Left ventricle myocardium inferior (tissue), 1 donor: ENCODE measurements around the gene MRPS21. TPM values are rescaled to one million over a fixed set of nuclear protein-coding genes. Genes with fewer than 3 reads are reported as not detected.

Experiments used
- DNase-seq: peaks from one replicate; pipeline ENCODE4 v3.0.0-alpha.2; 2020
- H3K27ac ChIP-seq: fragments of 200-600 bp; replicated peaks from 2 replicates; pipeline ENCODE4 v1.8.0; 2021
- H3K27me3 ChIP-seq: fragments of 200-600 bp; 2 replicates; pipeline ENCODE4 v1.8.0; 2021; ENCODE audit warnings: low read depth
- H3K36me3 ChIP-seq: fragments of 200-600 bp; 2 replicates; pipeline ENCODE4 v1.8.0; 2021
- H3K4me1 ChIP-seq: fragments of 200-600 bp; 2 replicates; pipeline ENCODE4 v1.8.0; 2021
- H3K4me3 ChIP-seq: fragments of 200-600 bp; 2 replicates; pipeline ENCODE4 v1.8.0; 2021; ENCODE audit warnings: mild to moderate bottlenecking, moderate library complexity
- H3K9me3 ChIP-seq: fragments of 200-600 bp; replicated peaks from 2 replicates; pipeline ENCODE4 v1.8.0; 2021
- CTCF ChIP-seq: fragments of 200-600 bp; IDR thresholded peaks from 2 replicates; pipeline ENCODE4 v1.8.0; 2021; ENCODE audit warnings: antibody characterized with exemption, mild to moderate bottlenecking, borderline replicate concordance
- intact Hi-C: fragments of 100-400 bp; cut with micrococcal nuclease; formaldehyde crosslinking; loops from one replicate; pipeline ENCODE4 v1.11.0; 2022
- long read RNA-seq: library from polyadenylated mRNA; unstranded; transcript quantifications from one replicate; pipeline ENCODE4 v2.0.0, GENCODE V29; 2021
- total RNA-seq: library from RNA; stranded (reverse); fragmentation: NEBNext Ultra II Directional; extraction: Animal tissue kit (Norgen Biotek cat#: 25700); gene quantifications from one replicate; pipeline ENCODE4 v1.2.1, GENCODE V29; 2021
- donor health status: DM: no; HTN: yes; CAD: no; lungs with severe emphysema.

Gene MRPS21
- 72.5 TPM for total RNA-seq
- long read RNA-seq, transcript MRPS21-201 (2 exons, 1,462 nt): minor isoform, 10 of 59 reads
- long read RNA-seq, transcript MRPS21-202 (3 exons, 1,226 nt): major isoform, 41 of 59 reads
- long read RNA-seq, partial matches to known transcripts: 0 of 59 reads
- long read RNA-seq, other reads (novel, unspliced or antisense): 8 of 59 reads

GRCh38 chr1:150293433-150294253 is at the start of gene MRPS21:
Gene MRPS21, plus strand, starts transcription at chr1:150293861. Its CDS starts 506 bp downstream, at chr1:150294367.
- Histone ChIP-seq H3K4me3 (peak within 1 kb of the TSS; percentile 85), H3K4me1 (peaks cover 29% of the 10 kb centered on the region), H3K36me3 (peaks cover 24% of the 10 kb centered on the region), H3K9me3 (no peaks in the 10 kb centered on the region), H3K27ac (peak within 1 kb of the TSS; percentile 90), H3K27me3 (no peaks in the 10 kb centered on the region)
- no peak for TF ChIP-seq CTCF
- intact Hi-C loops: no loop called here
- peak; percentile 87 for DNase-seq

GRCh38 chr1:150249936-150250335 is 43.7 kb upstream of the MRPS21 start:
- H3K27ac ChIP-seq: no peak overlapping the region
- TF ChIP-seq CTCF: no peak
- H3K27me3 ChIP-seq: no peaks in the 10 kb centered on the region
- no peaks in the 10 kb centered on the region for H3K36me3 ChIP-seq
- no peaks in the 10 kb centered on the region for H3K9me3 ChIP-seq
- no peak overlapping the region for H3K4me3 ChIP-seq
- no peak for DNase-seq
- intact Hi-C loops: no loop called here
- H3K4me1 ChIP-seq: no peaks in the 10 kb centered on the region

GRCh38 chr1:150256198-150256553 is 37.5 kb upstream of the MRPS21 start:
- Histone ChIP-seq H3K36me3 (no peaks in the 10 kb centered on the region), H3K27me3 (no peaks in the 10 kb centered on the region), H3K4me1 (peaks cover 41% of the 10 kb centered on the region), H3K27ac (peak overlapping the region; percentile 69), H3K9me3 (no peaks in the 10 kb centered on the region), H3K4me3 (peak overlapping the region; percentile 56)
- no peak for DNase-seq
- no peak for TF ChIP-seq CTCF
- intact Hi-C loops: no loop called here

GRCh38 chr1:150256554-150257341 is 36.9 kb upstream of the MRPS21 start:
- peak overlapping the region; percentile 69 for H3K27ac ChIP-seq
- no peaks in the 10 kb centered on the region for H3K9me3 ChIP-seq
- H3K4me3 ChIP-seq: peak overlapping the region; percentile 56
- intact Hi-C loops: no loop called here
- TF ChIP-seq CTCF: no peak
- H3K36me3 ChIP-seq: no peaks in the 10 kb centered on the region
- DNase-seq: no peak
- H3K4me1 ChIP-seq: peaks cover 41% of the 10 kb centered on the region
- no peaks in the 10 kb centered on the region for H3K27me3 ChIP-seq
